GM19438 (cell line): ENCODE data around the gene MAD1L1.

Experiments used
- ATAC-seq: cut with Tn5 transposase; IDR thresholded peaks from one replicate; pipeline ENCODE4 v1.9.1; 2021; ENCODE audit warnings: low read depth; ENCODE audit not compliant: unreplicated experiment

Gene MAD1L1

DNA sequence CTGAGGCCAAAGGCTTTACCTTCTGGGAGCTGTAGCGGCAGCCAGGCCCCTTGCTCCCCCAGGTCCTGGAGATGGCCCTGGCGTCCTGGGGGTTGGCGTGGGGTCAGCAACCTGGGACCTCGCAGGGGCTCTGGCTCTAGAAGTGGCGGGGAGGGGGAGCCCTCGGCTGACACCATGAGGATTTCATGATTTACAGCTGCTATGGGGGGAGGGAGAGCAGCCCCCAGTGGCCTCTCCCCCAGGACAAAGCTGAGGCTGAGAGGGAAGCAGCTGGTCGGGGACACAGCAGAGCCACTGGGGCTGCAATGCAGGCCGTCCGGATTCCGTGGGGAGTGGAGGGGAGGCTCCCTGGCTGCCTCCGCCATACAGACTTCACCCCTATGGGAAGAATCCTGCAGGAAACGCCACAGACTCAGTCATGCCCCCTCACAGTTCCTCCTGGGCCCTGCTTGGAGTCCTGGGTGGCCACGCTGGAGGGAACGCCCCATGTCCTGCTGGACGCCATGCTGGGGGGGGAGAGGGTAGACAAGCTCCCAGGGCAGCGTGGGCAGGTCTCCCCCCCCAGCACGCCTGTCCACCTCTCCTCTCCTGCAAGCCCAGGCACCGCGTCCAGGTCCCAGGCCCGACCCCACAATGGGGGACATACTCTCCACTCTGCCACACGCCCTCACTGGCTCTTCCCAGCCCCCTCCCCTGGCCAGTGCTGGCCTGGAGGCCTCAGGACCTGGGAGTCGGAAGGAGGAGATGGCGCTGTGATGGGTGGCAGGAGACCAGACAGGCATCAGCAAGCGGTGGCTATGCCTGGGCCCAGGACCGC, 319.1 kb downstream of the MAD1L1 start:
- ATAC-seq, result no peak

DNA sequence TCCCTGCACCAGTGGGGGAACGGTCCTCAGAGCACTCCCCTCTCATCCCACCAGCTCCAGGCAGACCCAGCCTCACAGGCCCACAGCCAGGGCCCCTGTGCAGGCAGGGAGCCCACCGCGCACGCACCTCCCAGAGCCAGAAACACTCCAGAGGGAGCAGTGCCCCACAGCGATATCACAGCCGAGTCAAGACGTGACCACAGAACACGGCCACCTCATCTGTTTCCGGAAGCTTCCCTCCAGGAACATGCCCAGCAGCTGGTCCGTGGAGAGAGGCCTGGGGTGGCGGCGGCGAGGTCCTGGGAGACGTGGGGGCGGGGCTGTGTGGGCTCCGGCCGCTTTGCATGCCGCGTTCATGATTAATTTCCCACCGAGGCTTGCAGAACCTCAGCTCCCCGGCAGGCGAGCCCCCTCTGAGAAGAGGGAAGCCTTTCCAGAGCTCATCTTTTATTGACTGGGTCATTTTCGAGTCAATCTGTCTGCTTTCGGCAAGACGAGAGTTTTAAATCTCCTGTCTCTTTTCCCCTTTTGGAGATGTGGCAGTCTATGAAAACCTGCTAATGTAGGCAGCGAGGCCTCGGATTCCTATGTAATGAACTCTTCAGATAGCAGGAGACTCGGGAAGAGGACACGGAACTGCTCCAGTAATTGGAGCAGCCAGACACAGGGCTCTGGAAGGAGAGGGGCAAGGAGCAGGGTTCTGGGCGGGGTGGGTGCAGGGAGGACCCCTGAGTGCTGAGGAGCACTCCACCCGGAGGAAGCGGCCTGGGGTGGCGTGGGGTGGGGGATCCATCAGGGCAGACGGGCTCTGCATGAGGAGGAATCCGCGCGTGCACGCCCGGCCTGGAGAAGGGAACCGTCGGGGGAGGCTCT, 319.9 kb downstream of the MAD1L1 start:
- no peak for ATAC-seq

DNA sequence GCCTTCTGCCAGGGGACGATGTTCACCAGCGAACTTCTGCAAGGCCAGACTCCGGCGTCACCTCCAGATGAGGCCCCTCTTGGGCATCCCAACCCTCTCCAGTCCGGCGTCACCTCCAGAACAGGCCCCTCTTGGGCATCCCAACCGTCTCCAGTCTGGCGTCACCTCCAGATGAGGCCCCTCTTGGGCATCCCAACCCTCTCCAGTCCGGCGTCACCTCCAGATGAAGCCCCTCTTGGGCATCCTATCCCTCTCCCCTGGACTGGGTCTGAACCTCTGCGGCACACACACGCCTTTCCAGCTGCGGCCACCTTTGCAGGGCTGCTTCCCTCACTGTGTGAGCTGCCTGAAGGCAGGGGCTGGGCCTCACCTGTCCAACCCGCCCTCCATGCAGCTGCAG, 321.2 kb downstream of the MAD1L1 start:
- ATAC-seq, result no peak

DNA sequence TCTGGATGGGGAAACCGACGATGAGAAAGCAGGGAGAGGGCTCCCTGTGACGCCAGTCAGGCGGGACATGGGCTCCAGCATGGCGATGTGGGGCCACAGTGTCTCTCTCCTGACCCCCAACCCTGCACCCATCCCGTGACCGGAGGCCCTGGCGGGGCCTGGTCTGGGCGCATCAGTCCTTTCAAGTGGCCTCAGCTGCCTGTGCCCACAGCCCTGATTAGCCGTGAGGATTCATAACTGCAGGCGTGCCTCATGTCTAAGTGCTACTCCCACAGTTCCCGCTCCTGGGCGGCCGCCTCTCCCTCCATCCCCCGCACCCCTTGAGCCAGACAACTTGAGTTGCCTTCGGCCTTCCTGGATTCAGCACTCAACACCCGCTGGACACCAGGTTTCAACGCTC, 321.9 kb downstream of the MAD1L1 start:
- no peak for ATAC-seq

DNA sequence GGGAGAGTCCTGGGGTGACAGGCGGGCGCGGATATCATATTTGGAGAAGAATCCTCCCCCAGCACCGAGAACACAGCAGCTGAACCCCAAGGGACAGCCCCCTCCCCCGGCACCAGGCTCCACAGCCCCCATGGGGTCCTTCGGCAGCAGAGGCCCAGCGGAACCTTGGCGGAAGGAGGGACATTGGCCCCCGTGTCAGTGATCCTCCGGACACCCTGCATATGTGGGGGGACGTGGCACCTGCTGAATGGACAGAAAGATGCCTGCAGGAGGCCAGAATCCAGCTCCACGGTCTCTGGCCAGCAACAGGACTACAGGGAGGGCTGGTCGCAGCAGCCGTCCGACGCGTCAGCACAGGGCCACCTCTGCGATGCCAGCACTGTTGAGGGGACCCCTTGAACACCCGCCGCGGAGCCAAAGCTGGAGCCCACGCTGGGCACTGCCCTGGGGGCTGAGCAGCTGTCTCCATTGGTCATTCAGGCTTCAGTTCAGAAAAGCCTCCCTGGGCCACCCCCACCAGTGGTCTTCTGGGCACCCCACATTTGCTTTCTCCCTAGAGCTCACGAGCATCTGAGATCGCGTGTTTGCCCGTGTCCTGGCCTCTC, 322.6 kb downstream of the MAD1L1 start:
- ATAC-seq, result no peak

DNA sequence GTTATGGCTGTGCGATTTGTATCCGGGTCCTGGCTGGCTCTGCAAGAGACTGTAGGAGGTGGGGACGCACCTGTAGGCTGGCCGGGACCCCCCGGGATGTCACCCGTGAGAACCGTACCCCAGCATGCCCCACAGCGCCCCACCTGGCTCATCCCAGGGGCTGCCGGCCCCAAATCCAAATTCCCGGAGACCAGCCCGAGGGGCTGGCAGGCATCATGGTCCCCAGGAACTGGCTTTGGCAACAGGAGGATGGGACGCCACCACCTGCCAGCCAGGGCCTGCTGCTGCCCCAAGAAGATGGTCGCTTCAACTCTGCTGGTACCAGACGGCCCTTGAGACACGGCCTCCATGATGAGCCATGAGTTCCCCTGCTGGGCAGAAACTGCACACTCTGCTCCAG, 323.3 kb downstream of the MAD1L1 start:
- ATAC-seq, result no peak

DNA sequence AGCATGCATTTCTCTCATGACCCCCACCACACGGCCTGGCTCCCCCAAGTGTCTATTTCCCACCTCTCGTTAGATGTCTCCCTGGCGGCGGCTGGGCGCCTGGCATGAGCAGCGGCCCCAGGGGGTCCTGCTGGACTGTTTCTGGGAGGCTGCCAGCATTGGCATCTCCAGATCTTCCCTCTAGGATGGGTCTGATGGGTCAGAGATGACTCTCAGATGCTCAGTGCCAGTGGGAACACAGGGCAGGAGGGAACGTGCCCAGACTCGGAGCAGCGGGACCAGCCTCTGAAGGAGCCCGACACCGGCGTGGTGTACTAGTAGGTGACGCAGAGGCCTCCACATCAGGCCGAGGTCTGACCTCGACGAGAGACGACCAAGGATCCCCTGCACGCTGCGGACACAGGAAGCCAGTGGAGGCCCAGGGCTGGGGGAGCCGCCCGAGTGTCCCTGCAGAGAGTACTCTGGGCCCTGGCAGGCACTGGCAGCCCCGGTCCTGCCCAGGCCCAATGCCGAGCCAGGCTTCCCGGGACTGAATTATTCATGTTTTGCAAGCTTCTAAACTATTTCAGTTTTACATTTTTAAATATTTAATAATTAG, 323.8 kb downstream of the MAD1L1 start:
- ATAC-seq, result no peak

DNA sequence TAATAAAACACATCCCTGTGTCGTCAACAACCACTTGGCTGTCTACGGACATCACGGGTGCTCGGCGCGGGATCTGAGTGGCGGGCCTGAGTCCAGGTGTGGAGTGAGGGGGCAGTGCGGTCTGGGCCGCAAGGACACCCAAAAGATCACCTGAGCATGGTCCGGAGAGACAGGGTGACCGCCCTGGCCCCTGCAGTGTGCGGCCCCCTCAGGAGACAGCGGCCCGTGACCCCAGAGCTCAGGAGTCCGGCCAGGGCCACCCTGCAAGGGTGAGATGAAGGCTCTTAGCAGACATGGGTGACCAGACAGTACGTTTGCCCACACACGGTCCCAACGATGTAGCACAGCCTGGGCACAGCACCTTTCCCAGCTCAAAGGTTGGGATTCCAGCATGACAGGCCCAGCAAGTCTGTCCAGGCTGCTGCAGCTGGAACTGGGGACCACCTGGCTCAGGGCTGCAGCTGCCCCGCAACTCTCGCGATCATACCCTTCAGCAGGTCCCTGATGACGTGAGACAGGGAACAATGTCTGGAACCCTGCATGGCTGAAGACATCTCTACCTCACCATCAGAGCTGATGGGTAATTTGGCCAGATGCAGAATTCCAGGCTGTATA, 324.9 kb downstream of the MAD1L1 start:
- ATAC-seq, result no peak

DNA sequence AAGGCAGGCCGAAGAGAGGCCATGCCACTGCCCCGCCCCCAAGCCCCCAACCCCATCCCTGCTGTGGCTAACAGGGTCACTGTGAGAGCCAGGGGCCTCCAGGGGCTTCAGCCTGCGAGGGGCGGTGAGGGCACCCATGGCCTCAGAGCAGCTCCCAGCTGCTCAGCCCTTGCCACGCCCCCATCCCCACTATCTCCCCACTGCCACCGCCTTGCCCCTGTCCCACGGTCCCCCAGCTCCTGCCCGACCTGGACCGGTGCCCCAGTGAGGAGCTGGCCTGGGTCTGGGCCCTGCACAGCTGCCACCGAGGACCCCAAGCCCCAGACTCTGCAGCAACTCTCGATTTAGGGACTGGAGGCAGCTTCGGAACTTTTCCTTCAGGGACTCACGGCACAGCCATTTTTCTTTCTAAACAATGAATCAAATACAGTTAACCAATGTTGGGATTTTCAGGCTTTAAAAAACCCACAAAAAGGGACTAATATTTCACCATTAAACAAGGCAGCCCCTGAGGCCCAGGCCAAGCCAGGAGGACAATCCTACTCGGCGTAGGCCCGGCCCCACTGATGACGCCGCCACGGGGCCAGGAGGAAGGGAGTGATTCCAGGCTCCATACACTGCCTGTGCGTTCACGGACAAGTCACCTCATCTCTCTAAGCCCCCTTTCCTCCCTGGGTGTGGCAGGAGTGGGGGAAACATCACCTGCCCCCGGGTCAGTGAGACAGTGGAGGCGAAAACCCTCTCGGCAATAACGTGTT, 325.6 kb downstream of the MAD1L1 start:
- no peak for ATAC-seq

DNA sequence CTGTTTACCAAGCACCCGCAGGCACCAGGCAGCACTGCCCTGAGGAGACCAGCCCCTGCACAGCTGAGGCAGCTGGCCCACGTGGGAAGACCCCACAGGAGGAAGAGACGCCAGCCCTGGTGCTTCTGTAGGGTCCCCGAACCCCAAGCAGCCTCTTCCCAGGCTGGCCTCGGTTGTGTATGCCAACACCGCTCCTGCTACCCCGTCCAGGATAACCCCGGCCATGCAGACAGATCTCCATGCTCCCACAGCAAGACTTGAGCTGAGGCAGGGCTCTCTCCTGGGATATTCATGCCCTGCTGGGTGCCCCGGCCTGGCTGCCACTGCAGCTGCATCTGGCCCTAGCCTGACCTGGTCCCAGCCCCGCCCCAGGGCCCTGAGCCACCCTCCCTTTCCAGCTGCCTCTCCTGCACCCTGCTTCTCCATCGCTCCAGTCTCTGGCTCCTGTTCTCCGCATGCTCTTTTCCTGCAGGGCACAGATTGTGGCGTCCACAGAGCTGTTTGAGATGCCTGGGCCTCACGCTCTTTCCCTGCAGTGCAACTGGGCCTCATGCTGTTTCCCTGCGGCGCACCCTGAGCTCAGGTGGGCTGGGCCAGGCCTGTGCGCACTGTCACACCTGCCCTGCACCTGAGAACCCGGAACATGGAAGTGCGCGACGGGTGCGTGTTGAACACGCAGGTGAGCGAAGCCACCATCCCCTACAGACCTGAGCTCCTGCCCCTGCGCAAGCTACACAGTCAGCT, 326.5 kb downstream of the MAD1L1 start:
- no peak for ATAC-seq

DNA sequence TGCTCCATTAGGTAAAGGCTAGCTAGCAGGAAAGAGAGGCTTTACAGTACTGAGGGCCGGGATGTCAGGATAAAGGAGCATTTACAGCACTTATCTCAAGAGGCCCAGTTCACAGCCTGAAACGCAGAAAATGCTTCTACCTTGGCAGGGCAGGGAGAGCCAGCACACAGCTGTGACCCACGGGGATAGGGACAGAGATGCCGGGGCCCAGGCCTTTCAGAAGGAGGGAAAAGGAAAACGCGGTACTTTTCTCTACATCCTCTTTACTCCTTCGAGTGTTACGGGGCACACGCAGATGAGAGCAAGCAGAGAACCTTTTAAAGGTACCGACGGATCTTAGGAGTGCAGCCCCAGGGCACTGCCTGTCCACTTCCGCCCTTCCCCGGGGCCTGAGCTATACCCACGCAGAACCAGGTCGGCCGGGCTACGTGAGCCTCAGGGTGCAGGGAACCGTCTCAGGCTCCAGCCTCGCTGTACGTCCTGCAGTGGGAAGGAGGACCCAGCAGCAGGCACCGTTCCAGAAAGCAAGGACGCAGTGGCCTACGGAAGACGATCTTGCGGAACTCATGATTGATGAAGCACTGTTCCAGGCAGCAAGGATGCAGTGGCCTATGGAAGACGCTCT, 330.4 kb downstream of the MAD1L1 start:
- ATAC-seq, result no peak

DNA sequence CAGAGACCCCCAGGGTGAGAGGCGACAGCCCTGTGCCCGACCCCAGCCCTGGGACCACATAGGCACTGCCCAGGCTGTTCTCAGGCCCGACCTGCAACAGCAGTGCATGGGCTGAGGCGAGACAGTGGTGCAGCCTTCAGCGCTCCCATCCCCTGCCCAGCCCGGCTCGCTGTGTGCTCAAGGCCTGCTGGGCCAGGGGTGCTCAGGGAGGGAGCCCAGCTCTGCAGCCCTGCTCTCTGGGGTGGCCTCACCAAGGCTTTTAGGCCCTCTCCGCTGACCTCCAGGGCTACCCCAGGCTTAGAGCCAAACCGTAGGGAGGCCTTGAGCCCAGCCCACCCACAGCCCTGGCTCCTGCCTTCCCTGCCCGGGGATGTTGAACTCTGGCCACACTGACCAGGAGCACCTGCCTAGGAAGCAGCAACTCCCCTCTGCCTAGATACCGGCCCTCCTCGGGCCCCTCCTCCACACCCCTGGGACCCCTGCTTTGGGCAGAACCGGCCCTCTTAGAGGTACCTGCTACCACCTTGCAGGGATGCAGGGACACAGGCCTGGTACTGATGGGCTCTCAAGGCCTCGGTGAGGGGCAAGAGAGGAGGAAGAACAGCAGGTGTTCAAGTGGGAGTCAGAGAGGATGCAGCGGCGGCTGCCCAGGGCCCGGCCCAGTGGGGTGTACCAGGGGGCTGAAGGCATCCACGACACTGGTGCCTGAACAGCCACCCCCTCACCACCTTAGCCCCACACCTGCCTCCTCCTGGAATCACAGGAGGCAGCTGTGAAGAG, 331.1 kb downstream of the MAD1L1 start:
- no peak for ATAC-seq

DNA sequence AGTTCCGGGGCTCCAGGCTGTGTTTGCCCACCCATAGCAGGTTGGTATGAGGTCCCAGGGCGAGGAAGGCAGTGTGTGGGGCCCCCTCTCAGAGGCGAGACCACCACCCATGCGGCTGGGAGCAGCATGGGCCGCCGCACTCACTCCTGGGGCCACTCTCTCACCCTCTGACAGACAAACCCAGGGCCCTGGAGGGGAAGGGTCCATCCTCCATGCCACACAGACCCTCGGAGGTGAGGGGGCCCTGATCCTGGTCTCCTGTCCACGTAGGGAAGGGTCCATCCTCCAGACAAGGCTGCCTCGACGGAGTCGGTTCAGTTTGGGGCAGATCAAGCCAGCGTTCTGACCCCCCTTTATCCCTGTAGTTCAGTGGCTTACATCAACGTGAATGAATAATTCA, 331.9 kb downstream of the MAD1L1 start:
- ATAC-seq, result no peak

DNA sequence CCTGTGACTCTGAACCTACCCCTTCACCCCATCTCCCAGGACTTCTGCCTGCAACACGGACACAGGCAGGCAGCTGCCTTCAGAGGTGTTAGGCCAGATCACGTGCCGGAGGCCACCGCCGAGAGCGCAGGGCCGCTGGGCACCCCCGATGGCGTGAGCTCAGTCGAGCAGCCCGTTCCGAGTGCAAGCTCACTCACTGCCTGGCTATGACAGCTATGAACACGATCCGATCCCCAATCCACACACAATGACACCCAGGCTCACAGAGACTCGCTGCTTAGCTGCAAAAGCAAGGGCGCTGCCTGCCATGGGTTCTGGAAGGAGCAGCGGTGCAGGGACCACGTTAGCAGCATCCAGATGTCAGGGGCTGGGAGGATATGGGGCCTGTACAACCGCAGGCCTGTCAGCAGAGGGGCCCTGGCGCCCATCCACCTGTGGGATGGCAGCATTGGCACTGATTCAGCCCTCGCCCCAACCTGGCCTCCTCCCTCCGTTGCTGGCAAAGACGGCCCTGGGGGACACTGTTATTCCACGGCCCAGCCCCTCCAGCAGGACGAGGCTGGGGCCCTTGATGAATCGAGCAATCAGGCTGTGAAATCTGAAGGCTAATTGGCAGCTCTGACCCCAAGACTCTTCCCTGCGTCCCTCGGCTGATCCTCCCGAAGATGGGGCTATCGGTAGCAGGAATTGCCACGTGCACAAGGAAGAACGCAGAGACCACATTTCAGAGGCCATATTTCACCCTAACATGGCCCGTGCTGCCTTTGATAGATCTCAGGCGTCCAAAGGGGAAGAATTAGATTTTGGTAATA, 332.6 kb downstream of the MAD1L1 start:
- no peak for ATAC-seq

DNA sequence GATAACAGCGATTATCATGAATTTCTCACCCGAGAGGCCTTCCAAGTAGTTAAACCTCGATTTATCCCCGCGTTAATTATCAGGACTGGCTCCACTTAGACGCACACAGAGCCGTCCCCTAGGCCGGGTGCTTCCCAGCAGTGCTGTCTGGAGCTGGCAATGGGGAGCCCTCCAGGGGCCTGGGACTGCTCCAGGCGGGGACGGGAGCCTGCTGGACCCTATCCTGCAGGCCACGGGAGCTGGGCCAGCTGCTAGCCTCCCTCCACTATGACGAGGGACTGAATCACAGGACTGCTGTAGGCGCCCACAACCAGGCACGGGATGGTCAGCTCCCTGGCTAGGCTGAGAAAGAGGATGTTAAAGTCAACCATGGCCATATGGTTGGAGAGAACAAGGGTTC, 333.5 kb downstream of the MAD1L1 start:
- no peak for ATAC-seq

DNA sequence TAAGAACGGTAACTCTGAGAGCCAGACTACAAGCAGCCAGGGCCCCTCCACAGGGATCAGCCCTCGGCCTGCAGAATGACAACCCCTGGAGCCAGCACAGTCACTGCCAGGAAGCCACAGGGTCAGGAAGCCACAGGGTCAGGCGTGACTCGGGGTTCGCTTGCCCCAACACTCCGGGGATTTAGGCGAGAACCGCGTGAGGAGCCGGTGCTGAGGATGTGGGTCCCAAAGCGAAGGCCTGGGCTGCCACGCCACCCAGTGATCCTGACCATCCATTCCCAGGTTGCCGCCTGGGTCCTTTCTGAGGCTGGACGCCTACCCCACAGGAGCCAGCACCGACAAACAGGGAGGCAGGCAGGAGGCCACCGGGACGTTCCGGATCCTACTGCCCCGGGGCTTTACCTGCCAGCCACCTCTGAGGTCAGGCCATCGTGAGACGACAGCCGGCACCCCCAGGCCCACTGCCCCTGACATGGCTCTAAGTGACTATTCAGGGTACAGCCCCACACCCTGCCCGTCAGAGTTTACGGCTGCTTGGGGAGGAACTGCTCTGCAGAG, 334.0 kb downstream of the MAD1L1 start:
- ATAC-seq, result no peak
